H9 (cell line): ENCODE results near the gene MAPT. TPM values are rescaled to one million over a fixed set of nuclear protein-coding genes. Genes with fewer than 3 reads are reported as not detected.

Source experiments
- DNase-seq: peaks from one replicate; pipeline ENCODE4 v3.0.0-alpha.2; 2017
- H2AFZ ChIP-seq: one replicate; pipeline ENCODE4 v1.6.1; 2013; ENCODE audit warnings: mild to moderate bottlenecking, low read length, control low read depth, moderate library complexity
- H2AK5ac ChIP-seq: 2 replicates; pipeline ENCODE4 v1.6.1; 2013; ENCODE audit warnings: low read length, control low read depth, mixed read lengths; ENCODE audit not compliant: insufficient read length
- H2BK120ac ChIP-seq: one replicate; pipeline ENCODE4 v1.6.1; 2013; ENCODE audit warnings: low read depth, mild to moderate bottlenecking, low read length, control low read depth, inconsistent platforms; ENCODE audit not compliant: poor library complexity, severe bottlenecking
- H2BK12ac ChIP-seq: 2 replicates; pipeline ENCODE4 v1.6.1; 2013; ENCODE audit warnings: low read length, control low read depth, mixed read lengths, low read depth; ENCODE audit not compliant: insufficient read length
- H2BK15ac ChIP-seq: 2 replicates; pipeline ENCODE4 v1.6.1; 2013; ENCODE audit warnings: low read depth, low read length, control low read depth
- H2BK20ac ChIP-seq: one replicate; pipeline ENCODE4 v1.6.1; 2013; ENCODE audit warnings: low read depth, mild to moderate bottlenecking, low read length, control low read depth, inconsistent platforms; ENCODE audit not compliant: poor library complexity, severe bottlenecking
- H2BK5ac ChIP-seq: 2 replicates; pipeline ENCODE4 v1.6.1; 2013; ENCODE audit warnings: low read length, control low read depth, mixed read lengths; ENCODE audit not compliant: insufficient read length
- H3K14ac ChIP-seq: 2 replicates; pipeline ENCODE4 v1.6.1; 2013; ENCODE audit warnings: low read length, control low read depth; ENCODE audit not compliant: insufficient read depth
- H3K18ac ChIP-seq: 2 replicates; pipeline ENCODE4 v1.6.1; 2013; ENCODE audit warnings: low read depth, mild to moderate bottlenecking, mixed read lengths, low read length, control low read depth; ENCODE audit not compliant: insufficient read length
- H3K23ac ChIP-seq: 2 replicates; pipeline ENCODE4 v1.6.1; 2013; ENCODE audit warnings: low read length, control low read depth, mixed read lengths, low read depth; ENCODE audit not compliant: insufficient read length
- H3K23me2 ChIP-seq: 2 replicates; pipeline ENCODE4 v1.6.1; 2013; ENCODE audit warnings: low read depth, mild to moderate bottlenecking, mixed read lengths, low read length, control low read depth; ENCODE audit not compliant: insufficient read length, poor library complexity, severe bottlenecking
- H3K27ac ChIP-seq: 2 replicates; pipeline ENCODE4 v1.5.1; 2013; ENCODE audit warnings: low read length, control low read depth, mixed read lengths, low read depth; ENCODE audit not compliant: insufficient read length
- H3K27me3 ChIP-seq: 2 replicates; pipeline ENCODE4 v1.6.1; 2013; ENCODE audit warnings: low read length, control low read depth, inconsistent platforms; ENCODE audit not compliant: insufficient read depth
- H3K4ac ChIP-seq: 2 replicates; pipeline ENCODE4 v1.6.1; 2013; ENCODE audit warnings: low read depth, mild to moderate bottlenecking, control low read depth, inconsistent platforms, low read length, moderate library complexity
- H3K4me1 ChIP-seq: 2 replicates; pipeline ENCODE4 v1.6.1; 2013; ENCODE audit warnings: low read length, control low read depth, inconsistent platforms; ENCODE audit not compliant: insufficient read depth
- H3K4me2 ChIP-seq: 2 replicates; pipeline ENCODE4 v1.6.1; 2013; ENCODE audit warnings: low read length, control low read depth, mixed read lengths; ENCODE audit not compliant: insufficient read length, insufficient read depth
- H3K56ac ChIP-seq: 2 replicates; pipeline ENCODE4 v1.6.1; 2013; ENCODE audit warnings: low read depth, mild to moderate bottlenecking, mixed read lengths, low read length, control low read depth; ENCODE audit not compliant: insufficient read length
- H3K79me1 ChIP-seq: 2 replicates; pipeline ENCODE4 v1.6.1; 2013; ENCODE audit warnings: low read depth, mild to moderate bottlenecking, moderate library complexity, low read length, control low read depth, inconsistent platforms; ENCODE audit not compliant: insufficient read depth, poor library complexity, severe bottlenecking
- H3K79me2 ChIP-seq: 2 replicates; pipeline ENCODE4 v1.6.1; 2013; ENCODE audit warnings: low read length, control low read depth, inconsistent platforms; ENCODE audit not compliant: insufficient read depth
- H3K9ac ChIP-seq: 2 replicates; pipeline ENCODE4 v1.6.1; 2013; ENCODE audit warnings: low read length, control low read depth, mixed read lengths; ENCODE audit not compliant: insufficient read length; ENCODE audit errors: extremely low read depth
- H3K9me3 ChIP-seq: one replicate; pipeline ENCODE4 v1.6.1; 2013; ENCODE audit warnings: low read depth, low read length, inconsistent platforms; ENCODE audit not compliant: control insufficient read depth
- H3T11ph ChIP-seq: one replicate; pipeline ENCODE4 v1.6.1; 2013; ENCODE audit warnings: mild to moderate bottlenecking, low read length, control low read depth, inconsistent platforms
- H4K20me1 ChIP-seq: one replicate; pipeline ENCODE4 v1.6.1; 2013; ENCODE audit not compliant: control insufficient read depth, insufficient read length, insufficient read depth
- H4K5ac ChIP-seq: 2 replicates; pipeline ENCODE4 v1.6.1; 2013; ENCODE audit warnings: low read depth, mild to moderate bottlenecking, mixed read lengths, low read length, control low read depth; ENCODE audit not compliant: insufficient read length
- H4K8ac ChIP-seq: replicated peaks from 2 replicates; pipeline ENCODE4 v1.6.1; 2013; ENCODE audit warnings: low read length, control low read depth, mixed read lengths, low read depth; ENCODE audit not compliant: insufficient read length
- H4K91ac ChIP-seq: 2 replicates; pipeline ENCODE4 v1.6.1; 2013; ENCODE audit warnings: low read depth, mild to moderate bottlenecking, moderate library complexity, mixed read lengths, low read length, control low read depth; ENCODE audit not compliant: insufficient read length
- H3K27ac Mint-ChIP-seq, 3 experiments: 2 replicates in 2 of 3; 3 replicates in 1 of 3; pipeline ENCODE4 v1.8.0; 2020 to 2021; ENCODE audit warnings: mixed read lengths in 3 of 3, mild to moderate bottlenecking in 1 of 3, moderate library complexity in 1 of 3
- H3K27me3 Mint-ChIP-seq: 2 replicates; pipeline ENCODE4 v1.8.0; 2021; ENCODE audit warnings: low read depth, mild to moderate bottlenecking, moderate library complexity, mixed read lengths
- H3K36me3 Mint-ChIP-seq, 3 experiments: 2 replicates in 2 of 3; 3 replicates in 1 of 3; pipeline ENCODE4 v1.8.0; 2020 to 2021; ENCODE audit warnings: low read depth in 3 of 3, mixed read lengths in 3 of 3; ENCODE audit not compliant: insufficient read depth in 1 of 3
- H3K4me1 Mint-ChIP-seq, 2 experiments: 2 replicates each; pipeline ENCODE4 v1.8.0; 2020; ENCODE audit warnings: mixed read lengths in 2 of 2
- H3K4me3 Mint-ChIP-seq, 2 experiments: 2 replicates in 1 of 2; 3 replicates in 1 of 2; pipeline ENCODE4 v1.8.0; 2020 to 2021; ENCODE audit warnings: mild to moderate bottlenecking in 2 of 2, mixed read lengths in 2 of 2, moderate library complexity in 1 of 2
- H3K9me3 Mint-ChIP-seq, 2 experiments: 2 replicates in 1 of 2; 3 replicates in 1 of 2; pipeline ENCODE4 v1.8.0; 2020; ENCODE audit warnings: mild to moderate bottlenecking in 2 of 2, mixed read lengths in 2 of 2, moderate library complexity in 1 of 2
- CTCF ChIP-seq: fragments of 200-600 bp; sonication (generic); conservative IDR thresholded peaks from 3 replicates; pipeline ENCODE4 v1.8.0; 2021; ENCODE audit warnings: antibody characterized with exemption, mild to moderate bottlenecking
- WGBS: extraction: QIAGEN DNeasy Blood & Tissue Kit; methylation state at CpG from one replicate; pipeline ENCODE4 v1.1.7; 2013; ENCODE audit warnings: missing lambda C conversion rate, low lambda C conversion rate, mixed read lengths; ENCODE audit not compliant: insufficient read length; ENCODE audit errors: extremely low coverage; 5-methylcytosine and 5-hydroxymethylcytosine counted together
- total RNA-seq: library from RNA; stranded (reverse); gene quantifications from 2 replicates; pipeline ENCODE4 v1.2.1, GENCODE V29; 2021

MAPT gene
- total RNA-seq, 1 experiment from 2014 or later = 1.6 TPM

GRCh38 chr17:45870342-45870974 lies 23.9 kb upstream of the MAPT start:
- Histone ChIP-seq H3K23ac (no peak overlapping the region), H3K4ac (no peak overlapping the region), H2BK15ac (no peak overlapping the region), H4K5ac (no peak overlapping the region), H3K9ac (no peak overlapping the region), H3K27me3 (no peaks in the 10 kb centered on the region), H3K4me1 (no peaks in the 10 kb centered on the region), H3K79me2 (no peaks in the 10 kb centered on the region), H4K20me1 (no peaks in the 10 kb centered on the region), H3K56ac (no peak overlapping the region), H2BK12ac (no peak overlapping the region), H3K9me3 (no peaks in the 10 kb centered on the region), H4K91ac (no peak overlapping the region), H3K23me2 (no peaks in the 10 kb centered on the region), H2AK5ac (no peak overlapping the region), H3T11ph (no peak overlapping the region), H2AFZ (no peak overlapping the region), H2BK5ac (no peak overlapping the region), H2BK20ac (no peak overlapping the region), H3K4me2 (no peak overlapping the region), H3K79me1 (no peaks in the 10 kb centered on the region), H3K14ac (no peak overlapping the region), H3K27ac (no peak overlapping the region), H2BK120ac (no peak overlapping the region), H4K8ac (no peak overlapping the region), H3K18ac (no peak overlapping the region)
- H3K4me1 Mint-ChIP-seq = peaks cover 20 to 25% of the 10 kb centered on the region in 2 experiments
- H3K4me3 Mint-ChIP-seq = no peak overlapping the region
- H3K27me3 Mint-ChIP-seq = peaks cover 1% of the 10 kb centered on the region; the same call in 1 of the 2 replicates
- TF ChIP-seq CTCF = no peak
- DNase-seq = no peak
- no CpG with 5 or more reads among the region's 4 CpGs for WGBS
- H3K9me3 Mint-ChIP-seq = no peaks in the 10 kb centered on the region
- H3K27ac Mint-ChIP-seq = no peak overlapping the region; a peak in 1 of 7 replicates
- no peaks in the 10 kb centered on the region for H3K36me3 Mint-ChIP-seq
